Neuronal stem cell (in vitro differentiated cells): ENCODE measurements around the gene DNAH3.

ENCODE experiments used
- DNase-seq: peaks from one replicate; pipeline ENCODE4 v3.0.0-alpha.2; 2013; ENCODE audit warnings: low spot score
- H2AFZ ChIP-seq: one replicate; pipeline ENCODE4 v1.6.1; 2013; ENCODE audit warnings: mild to moderate bottlenecking, low read length, inconsistent platforms
- H2AK5ac ChIP-seq: 2 replicates; pipeline ENCODE4 v1.6.1; 2013; ENCODE audit warnings: low read depth, mild to moderate bottlenecking, inconsistent platforms, low read length, moderate library complexity, mixed read lengths
- H2BK120ac ChIP-seq: 2 replicates; pipeline ENCODE4 v1.6.1; 2013; ENCODE audit warnings: low read depth, mild to moderate bottlenecking, inconsistent platforms, low read length, moderate library complexity, mixed read lengths
- H2BK12ac ChIP-seq: one replicate; pipeline ENCODE4 v1.6.1; 2013; ENCODE audit warnings: low read length, inconsistent platforms
- H2BK15ac ChIP-seq: 2 replicates; pipeline ENCODE4 v1.6.1; 2013; ENCODE audit warnings: mild to moderate bottlenecking, low read length, inconsistent platforms, mixed read lengths
- H2BK5ac ChIP-seq: one replicate; pipeline ENCODE4 v1.6.1; 2013; ENCODE audit warnings: inconsistent platforms, mild to moderate bottlenecking, low read length, moderate library complexity
- H3K14ac ChIP-seq: one replicate; pipeline ENCODE4 v1.6.1; 2013; ENCODE audit warnings: low read length, inconsistent platforms
- H3K18ac ChIP-seq: 2 replicates; pipeline ENCODE4 v1.6.1; 2013; ENCODE audit warnings: low read length, inconsistent platforms
- H3K23ac ChIP-seq: 2 replicates; pipeline ENCODE4 v1.6.1; 2013; ENCODE audit warnings: low read depth, mild to moderate bottlenecking, mixed read lengths, low read length, inconsistent platforms; ENCODE audit not compliant: poor library complexity
- H3K27ac ChIP-seq: replicated peaks from 3 replicates; pipeline ENCODE4 v1.5.1; 2013; ENCODE audit warnings: low read length, inconsistent platforms
- H3K27me3 ChIP-seq, 3 experiments: 2 replicates each; pipeline ENCODE4 v1.6.1; 2013; ENCODE audit warnings: low read length in 3 of 3, mild to moderate bottlenecking in 2 of 3, inconsistent platforms in 1 of 3, low read depth in 1 of 3, mixed read lengths in 1 of 3, moderate library complexity in 1 of 3; ENCODE audit not compliant: control insufficient read depth in 3 of 3, insufficient read depth in 3 of 3
- H3K36me3 ChIP-seq, 2 donors: replicated peaks in 1 of 2; 2 replicates each; pipeline ENCODE4 v1.6.1; 2013; ENCODE audit warnings: low read length in 2 of 2; ENCODE audit not compliant: control insufficient read depth in 2 of 2, insufficient read depth in 2 of 2
- H3K4ac ChIP-seq: 2 replicates; pipeline ENCODE4 v1.6.1; 2013; ENCODE audit warnings: inconsistent platforms, mild to moderate bottlenecking, low read length, moderate library complexity
- H3K4me1 ChIP-seq, 2 donors: 1 replicate in 1 of 2; 2 replicates in 1 of 2; pipeline ENCODE4 v1.6.1; 2013; ENCODE audit warnings: low read length in 2 of 2, low read depth in 1 of 2; ENCODE audit not compliant: control insufficient read depth in 2 of 2, insufficient read depth in 1 of 2
- H3K4me2 ChIP-seq: one replicate; pipeline ENCODE4 v1.6.1; 2013; ENCODE audit warnings: mild to moderate bottlenecking, low read length, inconsistent platforms; ENCODE audit not compliant: insufficient read depth, poor library complexity, severe bottlenecking
- H3K4me3 ChIP-seq, 2 donors: 2 replicates each; pipeline ENCODE4 v1.5.1; 2013; ENCODE audit warnings: low read length in 2 of 2, mild to moderate bottlenecking in 2 of 2, inconsistent platforms in 1 of 2, moderate library complexity in 1 of 2
- H3K79me1 ChIP-seq: one replicate; pipeline ENCODE4 v1.6.1; 2013; ENCODE audit warnings: low read depth, mild to moderate bottlenecking, inconsistent platforms, low read length, moderate library complexity
- H3K9ac ChIP-seq: one replicate; pipeline ENCODE4 v1.6.1; 2013; ENCODE audit warnings: mild to moderate bottlenecking, low read depth, low read length, inconsistent platforms; ENCODE audit not compliant: poor library complexity
- H3K9me3 ChIP-seq, 2 donors: replicated peaks in 1 of 2; 2 replicates each; pipeline versions ENCODE3 to v1.6.1; 2013; ENCODE audit warnings: low read length in 2 of 2, mild to moderate bottlenecking in 2 of 2, inconsistent platforms in 1 of 2, low read depth in 1 of 2, mixed read lengths in 1 of 2, moderate library complexity in 1 of 2; ENCODE audit not compliant: control insufficient read depth in 2 of 2, insufficient read depth in 1 of 2
- H4K8ac ChIP-seq: one replicate; pipeline ENCODE4 v1.6.1; 2013; ENCODE audit warnings: low read depth, mild to moderate bottlenecking, inconsistent platforms, low read length, moderate library complexity
- H4K91ac ChIP-seq: one replicate; pipeline ENCODE4 v1.6.1; 2013; ENCODE audit warnings: low read length, low read depth, mild to moderate bottlenecking, inconsistent platforms; ENCODE audit not compliant: poor library complexity
- WGBS, 2 donors: extraction: QIAGEN DNeasy Blood & Tissue Kit; methylation state at CpG; one replicate each; pipeline ENCODE4 v1.1.7; 2013; ENCODE audit warnings: missing lambda C conversion rate in 2 of 2, mixed read lengths in 1 of 2; ENCODE audit not compliant: insufficient read length in 2 of 2, insufficient replicate concordance in 1 of 2; ENCODE audit errors: extremely low coverage in 2 of 2; 5-methylcytosine and 5-hydroxymethylcytosine counted together

Gene DNAH3

GRCh38 chr16:20928774-20929411, 221.8 kb downstream of the DNAH3 start:
- peaks cover 0 to 15% of the 10 kb centered on the region in 2 donors for H3K36me3 ChIP-seq
- no CpG with 5 or more reads among the region's 5 CpGs for WGBS, 2 donors
- no peaks in the 10 kb centered on the region for H3K79me1 ChIP-seq
- H3K4me1 ChIP-seq: no peaks in the 10 kb centered on the region
- no peak overlapping the region for H2AFZ ChIP-seq
- H3K23ac ChIP-seq: no peak overlapping the region
- DNase-seq: no peak
- H4K91ac ChIP-seq: no peak overlapping the region
- H3K4ac ChIP-seq: no peak overlapping the region
- no peak overlapping the region for H3K4me2 ChIP-seq
- H3K27me3 ChIP-seq: no peaks in the 10 kb centered on the region
- H2BK5ac ChIP-seq: no peak overlapping the region
- H2BK120ac ChIP-seq: no peak overlapping the region
- H3K4me3 ChIP-seq: no peak overlapping the region
- H4K8ac ChIP-seq: no peak overlapping the region
- H3K9me3 ChIP-seq: no peaks in the 10 kb centered on the region
- H2BK12ac ChIP-seq: no peak overlapping the region
- no peak overlapping the region for H3K18ac ChIP-seq
- H3K27ac ChIP-seq: no peak overlapping the region
- H3K14ac ChIP-seq: no peak overlapping the region
- no peak overlapping the region for H2AK5ac ChIP-seq
- no peak overlapping the region for H3K9ac ChIP-seq
- H2BK15ac ChIP-seq: no peak overlapping the region

DNA sequence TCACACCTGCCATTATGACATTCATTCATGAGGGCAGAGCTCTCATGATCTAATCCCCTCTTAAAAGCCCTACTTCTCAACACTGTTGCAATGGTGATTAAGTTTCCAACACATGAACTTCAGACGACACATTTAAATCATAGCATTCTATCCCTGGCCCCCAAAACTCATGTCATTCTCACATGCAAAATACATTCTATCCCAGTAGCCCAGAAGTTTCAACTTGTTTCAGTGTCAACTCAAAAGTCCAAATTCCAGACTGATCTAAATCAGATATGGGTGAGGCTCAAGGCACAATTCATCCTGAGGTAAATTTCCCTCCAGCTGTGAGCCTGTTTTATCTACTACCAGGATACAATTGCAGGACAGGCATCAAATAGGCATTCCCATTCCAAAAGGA, 224.9 kb downstream of the DNAH3 start:
- Histone ChIP-seq H3K23ac (no peak overlapping the region), H2BK15ac (no peak overlapping the region), H2BK120ac (no peak overlapping the region), H4K8ac (no peak overlapping the region), H4K91ac (no peak overlapping the region), H3K27ac (no peak overlapping the region), H3K9me3 (no peaks in the 10 kb centered on the region), H3K18ac (no peak overlapping the region), H3K27me3 (no peaks in the 10 kb centered on the region), H3K4me1 (no peaks in the 10 kb centered on the region), H3K79me1 (no peaks in the 10 kb centered on the region), H3K4ac (no peak overlapping the region), H3K14ac (no peak overlapping the region), H3K4me3 (no peak overlapping the region), H2AK5ac (no peak overlapping the region), H3K36me3 (peaks cover 0 to 24% of the 10 kb centered on the region in 2 donors), H2AFZ (no peak overlapping the region), H3K9ac (no peak overlapping the region), H2BK5ac (no peak overlapping the region), H3K4me2 (no peak overlapping the region), H2BK12ac (no peak overlapping the region)
- DNase-seq: no peak
- WGBS, 2 donors: no CpG with 5 or more reads among the region's 1 CpG

GRCh38 chr16:20923876-20924275, 226.8 kb downstream of the DNAH3 start:
- Histone ChIP-seq H3K79me1 (no peaks in the 10 kb centered on the region), H3K9ac (no peak overlapping the region), H3K18ac (no peak overlapping the region), H2BK15ac (no peak overlapping the region), H3K23ac (no peak overlapping the region), H4K91ac (no peak overlapping the region), H2AK5ac (no peak overlapping the region), H2AFZ (no peak overlapping the region), H3K14ac (no peak overlapping the region), H2BK12ac (no peak overlapping the region), H3K27ac (no peak overlapping the region), H3K36me3 (peaks cover 0 to 34% of the 10 kb centered on the region in 2 donors), H4K8ac (no peak overlapping the region), H2BK5ac (no peak overlapping the region), H3K9me3 (no peaks in the 10 kb centered on the region), H3K4ac (no peak overlapping the region), H2BK120ac (no peak overlapping the region), H3K4me3 (no peak overlapping the region), H3K4me2 (no peak overlapping the region), H3K27me3 (no peaks in the 10 kb centered on the region), H3K4me1 (peaks cover 0 to under 1% of the 10 kb centered on the region in 2 donors)
- DNase-seq: no peak
- no CpG with 5 or more reads among the region's 3 CpGs for WGBS, 2 donors

GRCh38 chr16:20920799-20921198, 229.8 kb downstream of the DNAH3 start:
- H3K27me3 ChIP-seq: no peaks in the 10 kb centered on the region
- no peak overlapping the region for H3K4me3 ChIP-seq
- H3K4me1 ChIP-seq: peaks cover 0 to 5% of the 10 kb centered on the region in 2 donors
- no peaks in the 10 kb centered on the region for H3K79me1 ChIP-seq
- H3K36me3 ChIP-seq: peaks cover 4 to 47% of the 10 kb centered on the region in 2 donors
- no peak overlapping the region for H4K8ac ChIP-seq
- H2BK12ac ChIP-seq: no peak overlapping the region
- no peak overlapping the region for H3K27ac ChIP-seq
- H2AK5ac ChIP-seq: no peak overlapping the region
- H3K4me2 ChIP-seq: no peak overlapping the region
- no peak overlapping the region for H2BK120ac ChIP-seq
- H2AFZ ChIP-seq: no peak overlapping the region
- H2BK15ac ChIP-seq: no peak overlapping the region
- DNase-seq: no peak
- H3K9me3 ChIP-seq: peaks cover 0 to 3% of the 10 kb centered on the region in 2 donors
- H3K14ac ChIP-seq: no peak overlapping the region
- WGBS, 2 donors: no CpG with 5 or more reads among the region's 2 CpGs
- H3K4ac ChIP-seq: no peak overlapping the region
- peak overlapping the region; percentile 31 for H3K23ac ChIP-seq
- H4K91ac ChIP-seq: no peak overlapping the region
- H2BK5ac ChIP-seq: no peak overlapping the region
- H3K9ac ChIP-seq: no peak overlapping the region
- no peak overlapping the region for H3K18ac ChIP-seq
